GM23338 (cell line): ENCODE data around the gene WNT7A. TPM values are rescaled to one million over a fixed set of nuclear protein-coding genes. Genes with fewer than 3 reads are reported as not detected.

Experiments used
- ATAC-seq: fragments of 200-7000 bp; cut with Tn5 transposase; 3 replicates; pipeline ENCODE4 v1.9.1; 2020
- DNase-seq: peaks from one replicate; pipeline ENCODE4 v3.0.0-alpha.2; 2015; ENCODE audit warnings: low spot score
- H2AFZ ChIP-seq: fragments of 200-600 bp; sonication (generic); 2 replicates; pipeline ENCODE4 v1.8.0; 2016; ENCODE audit warnings: antibody characterized with exemption, mild to moderate bottlenecking, moderate library complexity
- H3F3A ChIP-seq: fragments of 200-600 bp; sonication (generic); replicated peaks from 2 replicates; pipeline ENCODE4 v1.8.0; 2017; ENCODE audit warnings: antibody characterized with exemption, mixed run types, low read depth
- H3K27ac ChIP-seq: fragments of 200-600 bp; sonication (generic); 2 replicates; pipeline ENCODE4 v1.6.1; 2016; ENCODE audit warnings: low read depth
- H3K27me3 ChIP-seq: fragments of 200-600 bp; sonication (generic); 2 replicates; pipeline ENCODE4 v1.8.0; 2016; ENCODE audit warnings: mild to moderate bottlenecking, mixed run types, moderate library complexity; ENCODE audit not compliant: insufficient read depth
- H3K36me3 ChIP-seq: fragments of 200-600 bp; sonication (generic); 2 replicates; pipeline ENCODE4 v1.8.0; 2016; ENCODE audit warnings: mild to moderate bottlenecking; ENCODE audit not compliant: insufficient read depth
- H3K4me1 ChIP-seq: fragments of 200-600 bp; sonication (generic); 2 replicates; pipeline ENCODE4 v1.8.0; 2016; ENCODE audit warnings: mild to moderate bottlenecking, moderate library complexity; ENCODE audit not compliant: insufficient read depth
- H3K4me2 ChIP-seq: fragments of 200-600 bp; sonication (generic); 2 replicates; pipeline ENCODE4 v1.7.1; 2017; ENCODE audit warnings: mixed run types
- H3K4me3 ChIP-seq: fragments of 200-600 bp; sonication (generic); 2 replicates; pipeline ENCODE4 v1.6.1; 2016; ENCODE audit warnings: mixed run types
- H3K79me2 ChIP-seq: fragments of 200-600 bp; sonication (generic); replicated peaks from 2 replicates; pipeline ENCODE4 v1.8.0; 2017; ENCODE audit warnings: mild to moderate bottlenecking; ENCODE audit not compliant: insufficient read depth
- H3K9me2 ChIP-seq: fragments of 200-600 bp; sonication (generic); 2 replicates; pipeline ENCODE4 v1.8.0; 2017; ENCODE audit not compliant: insufficient read depth
- H4K20me1 ChIP-seq: fragments of 200-600 bp; sonication (generic); replicated peaks from 2 replicates; pipeline ENCODE4 v1.8.0; 2017; ENCODE audit warnings: mild to moderate bottlenecking; ENCODE audit not compliant: insufficient read depth
- H3K27ac Mint-ChIP-seq: 2 replicates; pipeline ENCODE4 v1.8.0; 2020; ENCODE audit warnings: inconsistent platforms, mild to moderate bottlenecking, moderate library complexity, mixed read lengths
- H3K27me3 Mint-ChIP-seq: 3 replicates; pipeline ENCODE4 v1.8.0; 2022; ENCODE audit warnings: low read depth, mild to moderate bottlenecking, moderate library complexity, mixed read lengths, inconsistent platforms; ENCODE audit not compliant: insufficient read depth, poor library complexity
- H3K36me3 Mint-ChIP-seq: 3 replicates; pipeline ENCODE4 v1.8.0; 2021; ENCODE audit warnings: low read depth, mild to moderate bottlenecking, inconsistent platforms, moderate library complexity, mixed read lengths
- H3K4me1 Mint-ChIP-seq: 3 replicates; pipeline ENCODE4 v1.8.0; 2020; ENCODE audit warnings: mild to moderate bottlenecking, inconsistent platforms, mixed read lengths
- H3K4me3 Mint-ChIP-seq: 3 replicates; pipeline ENCODE4 v1.8.0; 2021; ENCODE audit warnings: moderate library complexity, mild to moderate bottlenecking, inconsistent platforms, mixed read lengths
- H3K9me3 Mint-ChIP-seq: 3 replicates; pipeline ENCODE4 v1.8.0; 2020; ENCODE audit warnings: moderate library complexity, mild to moderate bottlenecking, inconsistent platforms, mixed read lengths
- polyA plus RNA-seq: library from polyadenylated mRNA; unstranded; fragments of >200 nt; fragmentation: Nextera tagmentation; extraction: Ambion mirVana; gene quantifications from 2 replicates; pipeline ENCODE4 v1.2.1, GENCODE V29; 2016
- total RNA-seq: library from RNA; depleted of rRNA; stranded (reverse); fragments of >200 nt; shearing (Covaris generic); gene quantifications from 2 replicates; pipeline ENCODE4 v1.2.3, GENCODE V29; 2014
- TF ChIP-seq, protein P1 (sequence below), 2 experiments: fragments of 200-600 bp in 1 of 2; sonication (generic) in 1 of 2; conservative IDR thresholded peaks; 2 replicates each; pipeline versions ENCODE4 v1.5.1 to v1.6.1; 2016 to 2017; ENCODE audit warnings: antibody characterized with exemption in 2 of 2, low read depth in 2 of 2, mild to moderate bottlenecking in 2 of 2, moderate library complexity in 1 of 2
- TF ChIP-seq, protein P2 (sequence below): fragments of 250-450 bp; sonication (Bioruptor Pico); IDR thresholded peaks from 2 replicates; pipeline ENCODE4 v1.5.0; 2020; ENCODE audit warnings: mild to moderate bottlenecking, moderate library complexity

Gene WNT7A
- total and polyA plus RNA-seq, 2 experiments from 2014 or later = not detected

DNA sequence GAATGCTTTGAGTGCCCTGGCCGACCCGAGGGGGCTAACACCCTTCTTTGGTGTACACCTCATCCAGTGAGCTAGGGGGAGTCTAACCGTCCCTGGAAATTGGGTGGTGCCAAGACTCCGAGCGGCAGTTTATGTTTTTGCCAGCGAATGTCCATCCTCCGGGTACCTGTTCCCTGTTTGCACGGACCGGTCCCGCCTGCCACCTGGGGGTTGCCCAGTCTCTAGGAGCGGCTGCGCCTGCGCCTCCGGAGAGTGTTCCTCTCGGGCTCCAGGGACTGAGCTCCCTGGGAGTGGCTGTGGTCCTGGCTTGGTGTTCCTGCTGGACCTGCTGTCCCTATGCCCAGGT lies 913 bp upstream of the WNT7A start:
- Histone ChIP-seq H3K4me3 (peak overlapping the region; percentile 73), H3K9me2 (no peaks in the 10 kb centered on the region), H3K4me2 (peak overlapping the region; percentile 85), H3K4me1 (no peaks in the 10 kb centered on the region; the same call in 1 of the 2 replicates), H3K36me3 (no peaks in the 10 kb centered on the region), H2AFZ (peak overlapping the region; percentile 89), H3K27me3 (peaks cover 80% of the 10 kb centered on the region), H3F3A (no peaks in the 10 kb centered on the region), H3K79me2 (no peaks in the 10 kb centered on the region), H3K27ac (no peak overlapping the region), H4K20me1 (no peaks in the 10 kb centered on the region)
- TF ChIP-seq, protein P1, sequence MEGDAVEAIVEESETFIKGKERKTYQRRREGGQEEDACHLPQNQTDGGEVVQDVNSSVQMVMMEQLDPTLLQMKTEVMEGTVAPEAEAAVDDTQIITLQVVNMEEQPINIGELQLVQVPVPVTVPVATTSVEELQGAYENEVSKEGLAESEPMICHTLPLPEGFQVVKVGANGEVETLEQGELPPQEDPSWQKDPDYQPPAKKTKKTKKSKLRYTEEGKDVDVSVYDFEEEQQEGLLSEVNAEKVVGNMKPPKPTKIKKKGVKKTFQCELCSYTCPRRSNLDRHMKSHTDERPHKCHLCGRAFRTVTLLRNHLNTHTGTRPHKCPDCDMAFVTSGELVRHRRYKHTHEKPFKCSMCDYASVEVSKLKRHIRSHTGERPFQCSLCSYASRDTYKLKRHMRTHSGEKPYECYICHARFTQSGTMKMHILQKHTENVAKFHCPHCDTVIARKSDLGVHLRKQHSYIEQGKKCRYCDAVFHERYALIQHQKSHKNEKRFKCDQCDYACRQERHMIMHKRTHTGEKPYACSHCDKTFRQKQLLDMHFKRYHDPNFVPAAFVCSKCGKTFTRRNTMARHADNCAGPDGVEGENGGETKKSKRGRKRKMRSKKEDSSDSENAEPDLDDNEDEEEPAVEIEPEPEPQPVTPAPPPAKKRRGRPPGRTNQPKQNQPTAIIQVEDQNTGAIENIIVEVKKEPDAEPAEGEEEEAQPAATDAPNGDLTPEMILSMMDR (conservative IDR thresholded peaks at IDR 0.05; ENCODE audit: low read depth in 2 of 2) = 0 out of 4 replicates have a peak, but pooled peaks of 1 of the 2 experiments have one; percentile 35
- TF ChIP-seq, protein P2, sequence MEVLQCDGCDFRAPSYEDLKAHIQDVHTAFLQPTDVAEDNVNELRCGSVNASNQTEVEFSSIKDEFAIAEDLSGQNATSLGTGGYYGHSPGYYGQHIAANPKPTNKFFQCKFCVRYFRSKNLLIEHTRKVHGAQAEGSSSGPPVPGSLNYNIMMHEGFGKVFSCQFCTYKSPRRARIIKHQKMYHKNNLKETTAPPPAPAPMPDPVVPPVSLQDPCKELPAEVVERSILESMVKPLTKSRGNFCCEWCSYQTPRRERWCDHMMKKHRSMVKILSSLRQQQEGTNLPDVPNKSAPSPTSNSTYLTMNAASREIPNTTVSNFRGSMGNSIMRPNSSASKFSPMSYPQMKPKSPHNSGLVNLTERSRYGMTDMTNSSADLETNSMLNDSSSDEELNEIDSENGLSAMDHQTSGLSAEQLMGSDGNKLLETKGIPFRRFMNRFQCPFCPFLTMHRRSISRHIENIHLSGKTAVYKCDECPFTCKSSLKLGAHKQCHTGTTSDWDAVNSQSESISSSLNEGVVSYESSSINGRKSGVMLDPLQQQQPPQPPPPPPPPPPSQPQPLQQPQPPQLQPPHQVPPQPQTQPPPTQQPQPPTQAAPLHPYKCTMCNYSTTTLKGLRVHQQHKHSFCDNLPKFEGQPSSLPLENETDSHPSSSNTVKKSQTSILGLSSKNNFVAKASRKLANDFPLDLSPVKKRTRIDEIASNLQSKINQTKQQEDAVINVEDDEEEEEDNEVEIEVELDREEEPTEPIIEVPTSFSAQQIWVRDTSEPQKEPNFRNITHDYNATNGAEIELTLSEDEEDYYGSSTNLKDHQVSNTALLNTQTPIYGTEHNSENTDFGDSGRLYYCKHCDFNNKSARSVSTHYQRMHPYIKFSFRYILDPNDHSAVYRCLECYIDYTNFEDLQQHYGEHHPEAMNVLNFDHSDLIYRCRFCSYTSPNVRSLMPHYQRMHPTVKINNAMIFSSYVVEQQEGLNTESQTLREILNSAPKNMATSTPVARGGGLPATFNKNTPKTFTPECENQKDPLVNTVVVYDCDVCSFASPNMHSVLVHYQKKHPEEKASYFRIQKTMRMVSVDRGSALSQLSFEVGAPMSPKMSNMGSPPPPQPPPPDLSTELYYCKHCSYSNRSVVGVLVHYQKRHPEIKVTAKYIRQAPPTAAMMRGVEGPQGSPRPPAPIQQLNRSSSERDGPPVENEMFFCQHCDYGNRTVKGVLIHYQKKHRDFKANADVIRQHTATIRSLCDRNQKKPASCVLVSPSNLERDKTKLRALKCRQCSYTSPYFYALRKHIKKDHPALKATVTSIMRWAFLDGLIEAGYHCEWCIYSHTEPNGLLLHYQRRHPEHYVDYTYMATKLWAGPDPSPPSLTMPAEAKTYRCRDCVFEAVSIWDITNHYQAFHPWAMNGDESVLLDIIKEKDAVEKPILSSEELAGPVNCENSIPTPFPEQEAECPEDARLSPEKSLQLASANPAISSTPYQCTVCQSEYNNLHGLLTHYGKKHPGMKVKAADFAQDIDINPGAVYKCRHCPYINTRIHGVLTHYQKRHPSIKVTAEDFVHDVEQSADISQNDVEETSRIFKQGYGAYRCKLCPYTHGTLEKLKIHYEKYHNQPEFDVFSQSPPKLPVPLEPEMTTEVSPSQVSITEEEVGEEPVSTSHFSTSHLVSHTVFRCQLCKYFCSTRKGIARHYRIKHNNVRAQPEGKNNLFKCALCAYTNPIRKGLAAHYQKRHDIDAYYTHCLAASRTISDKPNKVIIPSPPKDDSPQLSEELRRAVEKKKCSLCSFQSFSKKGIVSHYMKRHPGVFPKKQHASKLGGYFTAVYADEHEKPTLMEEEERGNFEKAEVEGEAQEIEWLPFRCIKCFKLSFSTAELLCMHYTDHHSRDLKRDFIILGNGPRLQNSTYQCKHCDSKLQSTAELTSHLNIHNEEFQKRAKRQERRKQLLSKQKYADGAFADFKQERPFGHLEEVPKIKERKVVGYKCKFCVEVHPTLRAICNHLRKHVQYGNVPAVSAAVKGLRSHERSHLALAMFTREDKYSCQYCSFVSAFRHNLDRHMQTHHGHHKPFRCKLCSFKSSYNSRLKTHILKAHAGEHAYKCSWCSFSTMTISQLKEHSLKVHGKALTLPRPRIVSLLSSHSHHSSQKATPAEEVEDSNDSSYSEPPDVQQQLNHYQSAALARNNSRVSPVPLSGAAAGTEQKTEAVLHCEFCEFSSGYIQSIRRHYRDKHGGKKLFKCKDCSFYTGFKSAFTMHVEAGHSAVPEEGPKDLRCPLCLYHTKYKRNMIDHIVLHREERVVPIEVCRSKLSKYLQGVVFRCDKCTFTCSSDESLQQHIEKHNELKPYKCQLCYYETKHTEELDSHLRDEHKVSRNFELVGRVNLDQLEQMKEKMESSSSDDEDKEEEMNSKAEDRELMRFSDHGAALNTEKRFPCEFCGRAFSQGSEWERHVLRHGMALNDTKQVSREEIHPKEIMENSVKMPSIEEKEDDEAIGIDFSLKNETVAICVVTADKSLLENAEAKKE (CRISPR knock-in tag) = no peak
- H3K36me3 Mint-ChIP-seq = no peaks in the 10 kb centered on the region; the same call in 2 of the 3 replicates
- H3K4me3 Mint-ChIP-seq = peak overlapping the region; percentile 57
- no peaks in the 10 kb centered on the region; the same call in 2 of the 3 replicates for H3K4me1 Mint-ChIP-seq
- no peaks in the 10 kb centered on the region for H3K9me3 Mint-ChIP-seq
- DNase-seq (peak; percentile 67), ATAC-seq (peak; percentile 36)
- H3K27me3 Mint-ChIP-seq = peaks cover 61% of the 10 kb centered on the region
- H3K27ac Mint-ChIP-seq = no peak overlapping the region
